Astrocyte (in vitro differentiated cells and primary cell): ENCODE data around the gene FMN1. TPM values are rescaled to one million over a fixed set of nuclear protein-coding genes. Genes with fewer than 3 reads are reported as not detected.

Source experiments
- DNase-seq: peaks from one replicate; pipeline ENCODE4 v3.0.0-alpha.2; 2010; ENCODE audit warnings: low read depth
- FAIRE-seq: peaks from 2 replicates; lab custom pipeline; 2011; peaks lifted over from hg19 to GRCh38; lab: Jason Lieb, UNC
- H2AFZ ChIP-seq: 2 replicates; pipeline ENCODE4 v1.6.0; 2012; ENCODE audit warnings: low read depth, low read length, inconsistent platforms
- H3K27ac ChIP-seq: 2 replicates; pipeline ENCODE4 v1.5.1; 2011; ENCODE audit warnings: low read depth, low read length, inconsistent platforms
- H3K27me3 ChIP-seq: 2 replicates; pipeline ENCODE4 v1.6.0; 2011; ENCODE audit warnings: low read length, inconsistent platforms; ENCODE audit not compliant: insufficient read depth
- H3K36me3 ChIP-seq: 2 replicates; pipeline ENCODE4 v1.5.1; 2011; ENCODE audit warnings: low read length, inconsistent platforms; ENCODE audit not compliant: insufficient read depth
- H3K4me1 ChIP-seq: 2 replicates; pipeline ENCODE4 v1.5.1; 2011; ENCODE audit warnings: low read length, inconsistent platforms; ENCODE audit not compliant: insufficient read depth
- H3K4me2 ChIP-seq: 2 replicates; pipeline ENCODE4 v1.6.0; 2012; ENCODE audit warnings: low read length, inconsistent platforms
- H3K4me3 ChIP-seq: 2 replicates; pipeline ENCODE4 v1.5.1; 2011; ENCODE audit warnings: low read depth, mild to moderate bottlenecking, low read length, inconsistent platforms; ENCODE audit not compliant: insufficient read depth
- H3K79me2 ChIP-seq: 2 replicates; pipeline ENCODE4 v1.6.0; 2012; ENCODE audit warnings: mild to moderate bottlenecking, low read length, inconsistent platforms; ENCODE audit not compliant: insufficient read depth
- H3K9ac ChIP-seq: 2 replicates; pipeline ENCODE4 v1.6.0; 2012; ENCODE audit warnings: mild to moderate bottlenecking, low read length, inconsistent platforms
- H3K9me3 ChIP-seq: 2 replicates; pipeline ENCODE4 v1.5.1; 2012; ENCODE audit warnings: low read depth, mild to moderate bottlenecking, low read length, inconsistent platforms; ENCODE audit not compliant: insufficient read depth
- H4K20me1 ChIP-seq: 2 replicates; pipeline ENCODE4 v1.6.0; 2012; ENCODE audit warnings: low read length, inconsistent platforms; ENCODE audit not compliant: insufficient read depth
- H3K27ac Mint-ChIP-seq: one replicate; pipeline ENCODE4 v1.8.0; 2021; ENCODE audit warnings: mild to moderate bottlenecking, mixed read lengths; ENCODE audit not compliant: unreplicated experiment
- H3K27me3 Mint-ChIP-seq: one replicate; pipeline ENCODE4 v1.8.0; 2021; ENCODE audit warnings: low read depth, mixed read lengths; ENCODE audit not compliant: unreplicated experiment
- H3K36me3 Mint-ChIP-seq: one replicate; pipeline ENCODE4 v1.8.0; 2021; ENCODE audit warnings: low read depth, mixed read lengths; ENCODE audit not compliant: unreplicated experiment
- H3K4me1 Mint-ChIP-seq: one replicate; pipeline ENCODE4 v1.8.0; 2021; ENCODE audit warnings: low read depth, mixed read lengths; ENCODE audit not compliant: unreplicated experiment
- H3K4me3 Mint-ChIP-seq: one replicate; pipeline ENCODE4 v1.8.0; 2021; ENCODE audit warnings: mild to moderate bottlenecking, moderate library complexity, mixed read lengths; ENCODE audit not compliant: unreplicated experiment
- H3K9me3 Mint-ChIP-seq: one replicate; pipeline ENCODE4 v1.8.0; 2021; ENCODE audit warnings: mild to moderate bottlenecking, mixed read lengths; ENCODE audit not compliant: unreplicated experiment
- CTCF ChIP-seq: IDR thresholded peaks from 2 replicates; pipeline ENCODE4 v1.5.1; 2011; ENCODE audit warnings: low read depth, mild to moderate bottlenecking, inconsistent platforms, low read length, moderate library complexity; ENCODE audit not compliant: insufficient read depth
- EZH2 ChIP-seq: IDR thresholded peaks from 2 replicates; pipeline ENCODE4 v1.6.1; 2012; ENCODE audit warnings: mild to moderate bottlenecking, low read length, inconsistent platforms; ENCODE audit not compliant: insufficient read depth
- total RNA-seq: library from RNA; stranded (reverse); gene quantifications from 2 replicates; pipeline ENCODE4 v1.2.1, GENCODE V29; 2021

Gene FMN1
- total RNA-seq, 1 donor from 2014 or later: 5.3 TPM

- no peaks in the 10 kb centered on the region for H3K79me2 ChIP-seq
- H3K36me3 ChIP-seq: no peaks in the 10 kb centered on the region
- Mint-ChIP-seq H3K36me3 (peaks cover 5% of the 10 kb centered on the region), H3K27me3 (no peaks in the 10 kb centered on the region), H3K4me1 (peaks cover 57% of the 10 kb centered on the region), H3K9me3 (peaks cover 4% of the 10 kb centered on the region), H3K4me3 (no peak overlapping the region), H3K27ac (no peak overlapping the region)
- H3K27me3 ChIP-seq: no peaks in the 10 kb centered on the region
- peak overlapping the region; percentile 49 for H3K4me2 ChIP-seq
- peak overlapping the region; percentile 69 for H3K9ac ChIP-seq
- DNase-seq (peak; percentile 88), FAIRE-seq (peak; percentile 93)
- peak overlapping the region; percentile 88 for H3K27ac ChIP-seq
- H4K20me1 ChIP-seq: no peaks in the 10 kb centered on the region
- no peak overlapping the region for H2AFZ ChIP-seq
- TF ChIP-seq EZH2 (no peak), CTCF (no peak)
- H3K4me3 ChIP-seq: peak overlapping the region; percentile 14
- peaks cover 40% of the 10 kb centered on the region for H3K4me1 ChIP-seq
- H3K9me3 ChIP-seq: no peaks in the 10 kb centered on the region
Measured at GRCh38 chr15:32828507-32829186, 365.9 kb downstream of the FMN1 start.

- Histone ChIP-seq H3K4me3 (no peak overlapping the region), H3K27ac (no peak overlapping the region), H3K4me2 (no peak overlapping the region), H3K36me3 (no peaks in the 10 kb centered on the region), H3K9me3 (no peaks in the 10 kb centered on the region), H3K27me3 (no peaks in the 10 kb centered on the region), H4K20me1 (no peaks in the 10 kb centered on the region), H3K79me2 (no peaks in the 10 kb centered on the region), H3K4me1 (peaks cover 36% of the 10 kb centered on the region), H2AFZ (no peak overlapping the region), H3K9ac (no peak overlapping the region)
- DNase-seq (no peak), FAIRE-seq (peak; percentile 87)
- Mint-ChIP-seq H3K4me3 (peak overlapping the region; percentile 8), H3K27me3 (no peaks in the 10 kb centered on the region), H3K27ac (no peak overlapping the region), H3K4me1 (peaks cover 39% of the 10 kb centered on the region), H3K36me3 (peaks cover 2% of the 10 kb centered on the region), H3K9me3 (peaks cover under 1% of the 10 kb centered on the region)
- no peak for TF ChIP-seq CTCF
- no peak for TF ChIP-seq EZH2
Measured at GRCh38 chr15:32826685-32827084, 367.8 kb downstream of the FMN1 start.

GRCh38 chr15:32825219-32825618, 369.3 kb downstream of the FMN1 start:
- H3K9me3 ChIP-seq: no peaks in the 10 kb centered on the region
- Mint-ChIP-seq H3K4me1 (peaks cover 32% of the 10 kb centered on the region), H3K27me3 (no peaks in the 10 kb centered on the region), H3K9me3 (peaks cover 2% of the 10 kb centered on the region), H3K4me3 (peak overlapping the region; percentile 17), H3K36me3 (peaks cover 2% of the 10 kb centered on the region), H3K27ac (peak overlapping the region; percentile 97)
- H4K20me1 ChIP-seq: no peaks in the 10 kb centered on the region
- no peaks in the 10 kb centered on the region for H3K36me3 ChIP-seq
- FAIRE-seq: no peak
- peaks cover 36% of the 10 kb centered on the region for H3K4me1 ChIP-seq
- TF ChIP-seq CTCF: no peak
- H3K9ac ChIP-seq: peak overlapping the region; percentile 81
- no peak overlapping the region for H2AFZ ChIP-seq
- H3K4me3 ChIP-seq: peak overlapping the region; percentile 11
- H3K27me3 ChIP-seq: no peaks in the 10 kb centered on the region
- DNase-seq: peak; percentile 29
- H3K4me2 ChIP-seq: peak overlapping the region; percentile 78
- peak overlapping the region; percentile 96 for H3K27ac ChIP-seq
- no peaks in the 10 kb centered on the region for H3K79me2 ChIP-seq
